Neural cell (in vitro differentiated cells): ENCODE measurements around the gene ACVRL1. TPM values are rescaled to one million over a fixed set of nuclear protein-coding genes. Genes with fewer than 3 reads are reported as not detected.

Source experiments
- H2AFZ ChIP-seq: fragments of 200-600, 300-800 bp; sonication (generic), shearing (Covaris generic); 2 replicates; pipeline ENCODE4 v1.6.0; 2014; ENCODE audit warnings: low read depth, mild to moderate bottlenecking, antibody characterized with exemption, low read length, moderate library complexity
- H3F3A ChIP-seq: fragments of 200-600 bp; shearing (Covaris generic); 2 replicates; pipeline ENCODE4 v1.6.1; 2016; ENCODE audit warnings: mild to moderate bottlenecking, moderate library complexity, mixed read lengths, antibody characterized with exemption, low read length; ENCODE audit not compliant: insufficient read depth, poor library complexity, severe bottlenecking
- H3K27ac ChIP-seq: fragments of 200-600, 300-800 bp; sonication (generic), shearing (Covaris generic); 2 replicates; pipeline ENCODE4 v1.5.1; 2014; ENCODE audit warnings: mild to moderate bottlenecking, low read length, moderate library complexity
- H3K27me3 ChIP-seq: fragments of 300-800, 200-600 bp; sonication (generic), shearing (Covaris generic); 2 replicates; pipeline ENCODE4 v1.6.0; 2014; ENCODE audit warnings: mild to moderate bottlenecking, low read depth, low read length, moderate library complexity; ENCODE audit not compliant: insufficient read depth
- H3K36me3 ChIP-seq: fragments of 300-800, 200-600 bp; sonication (generic), shearing (Covaris generic); 2 replicates; pipeline ENCODE4 v1.5.1; 2014; ENCODE audit warnings: mild to moderate bottlenecking, antibody characterized with exemption, low read length, moderate library complexity; ENCODE audit not compliant: insufficient read depth
- H3K4me2 ChIP-seq: fragments of 300-800, 200-600 bp; sonication (generic), shearing (Covaris generic); 2 replicates; pipeline ENCODE4 v1.6.0; 2014; ENCODE audit warnings: mild to moderate bottlenecking, low read length
- H3K4me3 ChIP-seq: fragments of 300-800, 200-600 bp; sonication (generic), shearing (Covaris generic); 2 replicates; pipeline ENCODE4 v1.5.1; 2014; ENCODE audit warnings: mild to moderate bottlenecking, low read length, moderate library complexity
- H3K79me2 ChIP-seq: fragments of 200-600 bp; shearing (Covaris generic); replicated peaks from 2 replicates; pipeline ENCODE4 v1.6.0; 2014; ENCODE audit warnings: mild to moderate bottlenecking, low read length, moderate library complexity; ENCODE audit not compliant: insufficient read depth
- H3K9ac ChIP-seq: fragments of 300-800, 200-600 bp; sonication (generic), shearing (Covaris generic); 2 replicates; pipeline ENCODE4 v1.6.1; 2016; ENCODE audit warnings: mild to moderate bottlenecking, low read length, mixed read lengths
- H3K9me2 ChIP-seq: fragments of 200-600 bp; shearing (Covaris generic); 2 replicates; pipeline ENCODE4 v1.6.1; 2016; ENCODE audit warnings: mild to moderate bottlenecking, low read length, mixed read lengths; ENCODE audit not compliant: insufficient read depth
- H3K9me3 ChIP-seq: fragments of 200-600, 300-800 bp; sonication (generic), shearing (Covaris generic); 2 replicates; pipeline ENCODE4 v1.6.1; 2016; ENCODE audit warnings: mild to moderate bottlenecking, mixed run types, low read length, moderate library complexity, mixed read lengths
- H4K20me1 ChIP-seq: fragments of 200-600 bp; shearing (Covaris generic); 2 replicates; pipeline ENCODE4 v1.6.1; 2016; ENCODE audit warnings: mild to moderate bottlenecking, mixed run types; ENCODE audit not compliant: insufficient read depth
- EP300 ChIP-seq: fragments of 450-650 bp; conservative IDR thresholded peaks from 2 replicates; pipeline ENCODE4 v1.6.1; 2014; ENCODE audit warnings: antibody characterized with exemption, mild to moderate bottlenecking, moderate library complexity; ENCODE audit not compliant: poor library complexity, severe bottlenecking
- EZH2 ChIP-seq: fragments of 200-600, 300-800 bp; shearing (Covaris generic), sonication (generic); IDR thresholded peaks from 2 replicates; pipeline ENCODE4 v1.6.1; 2014; ENCODE audit warnings: antibody characterized with exemption, low read length, borderline replicate concordance, mild to moderate bottlenecking; ENCODE audit not compliant: insufficient read depth, poor library complexity, severe bottlenecking
- MXI1 ChIP-seq: fragments of 450-650 bp; conservative IDR thresholded peaks from 2 replicates; pipeline ENCODE4 v1.6.1; 2014; ENCODE audit warnings: antibody characterized with exemption, mild to moderate bottlenecking; ENCODE audit not compliant: poor library complexity, severe bottlenecking
- POLR2AphosphoS5 ChIP-seq: IDR thresholded peaks from 2 replicates; pipeline ENCODE4 v1.6.1; 2012
- RAD21 ChIP-seq: fragments of 450-650 bp; conservative IDR thresholded peaks from 2 replicates; pipeline ENCODE4 v1.6.1; 2014; ENCODE audit warnings: antibody characterized with exemption, mild to moderate bottlenecking, moderate library complexity
- SMC3 ChIP-seq: fragments of 450-650 bp; conservative IDR thresholded peaks from 2 replicates; pipeline ENCODE4 v1.6.1; 2014; ENCODE audit warnings: antibody characterized with exemption, mild to moderate bottlenecking, moderate library complexity; ENCODE audit not compliant: poor library complexity
- TAF1 ChIP-seq: IDR thresholded peaks from 2 replicates; pipeline ENCODE4 v1.6.1; 2012; ENCODE audit warnings: low read depth
- polyA plus RNA-seq: library from polyadenylated mRNA; depleted of rRNA; stranded (reverse); fragments of >200 nt; gene quantifications from 2 replicates; pipeline ENCODE4 v1.2.3, GENCODE V29; 2014
- TF ChIP-seq, protein P1 (sequence below): fragments of 450-650 bp; IDR thresholded peaks from 2 replicates; pipeline ENCODE4 v1.5.1; 2014; ENCODE audit warnings: antibody characterized with exemption, mild to moderate bottlenecking, moderate library complexity; ENCODE audit not compliant: poor library complexity, severe bottlenecking
- TF ChIP-seq, protein P2 (sequence below): IDR thresholded peaks from 2 replicates; pipeline ENCODE4 v1.6.1; 2012; ENCODE audit warnings: borderline replicate concordance

The ACVRL1 gene
- polyA plus RNA-seq, 1 donor from 2014 or later, result not detected

DNA sequence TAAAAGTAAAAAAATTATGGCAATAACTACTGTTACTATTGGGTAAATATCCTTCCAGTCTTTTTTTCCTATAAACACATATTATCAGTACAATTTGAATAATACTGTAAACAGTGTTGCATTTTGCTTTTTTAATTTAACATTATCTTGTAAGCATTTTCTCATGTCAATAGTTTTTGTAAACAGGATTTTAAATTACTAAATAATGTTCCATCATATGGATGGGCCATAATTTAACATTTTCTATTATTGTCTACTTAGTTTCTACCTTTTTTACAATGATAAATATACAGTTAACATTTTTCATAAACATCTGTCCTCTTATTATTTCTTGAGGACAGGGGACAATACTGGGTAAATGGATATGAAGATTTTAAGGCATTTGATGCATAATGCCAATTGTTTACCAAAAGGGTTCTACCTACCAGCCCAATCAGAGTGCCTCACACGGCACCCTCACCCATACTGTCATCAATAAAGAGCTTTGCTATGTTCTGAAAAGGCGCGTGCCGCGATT lies 43.4 kb downstream of the ACVRL1 start:
- Histone ChIP-seq H3K79me2 (peaks cover 41% of the 10 kb centered on the region), H4K20me1 (peaks cover 6% of the 10 kb centered on the region), H3K9me3 (no peaks in the 10 kb centered on the region), H3K4me2 (peak overlapping the region; percentile 50), H3K27ac (peak overlapping the region; percentile 88), H3K9ac (peak overlapping the region; percentile 87), H3K4me3 (peak overlapping the region; percentile 88), H2AFZ (peak overlapping the region; percentile 43), H3K36me3 (no peaks in the 10 kb centered on the region), H3K27me3 (no peaks in the 10 kb centered on the region), H3K9me2 (no peaks in the 10 kb centered on the region), H3F3A (no peaks in the 10 kb centered on the region)
- TF ChIP-seq EZH2 (no peak), POLR2AphosphoS5 (no peak), TAF1 (no peak), MXI1 (no peak), SMC3 (no peak), EP300 (no peak), RAD21 (no peak)
- TF ChIP-seq, protein P1, sequence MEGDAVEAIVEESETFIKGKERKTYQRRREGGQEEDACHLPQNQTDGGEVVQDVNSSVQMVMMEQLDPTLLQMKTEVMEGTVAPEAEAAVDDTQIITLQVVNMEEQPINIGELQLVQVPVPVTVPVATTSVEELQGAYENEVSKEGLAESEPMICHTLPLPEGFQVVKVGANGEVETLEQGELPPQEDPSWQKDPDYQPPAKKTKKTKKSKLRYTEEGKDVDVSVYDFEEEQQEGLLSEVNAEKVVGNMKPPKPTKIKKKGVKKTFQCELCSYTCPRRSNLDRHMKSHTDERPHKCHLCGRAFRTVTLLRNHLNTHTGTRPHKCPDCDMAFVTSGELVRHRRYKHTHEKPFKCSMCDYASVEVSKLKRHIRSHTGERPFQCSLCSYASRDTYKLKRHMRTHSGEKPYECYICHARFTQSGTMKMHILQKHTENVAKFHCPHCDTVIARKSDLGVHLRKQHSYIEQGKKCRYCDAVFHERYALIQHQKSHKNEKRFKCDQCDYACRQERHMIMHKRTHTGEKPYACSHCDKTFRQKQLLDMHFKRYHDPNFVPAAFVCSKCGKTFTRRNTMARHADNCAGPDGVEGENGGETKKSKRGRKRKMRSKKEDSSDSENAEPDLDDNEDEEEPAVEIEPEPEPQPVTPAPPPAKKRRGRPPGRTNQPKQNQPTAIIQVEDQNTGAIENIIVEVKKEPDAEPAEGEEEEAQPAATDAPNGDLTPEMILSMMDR, result no peak
- TF ChIP-seq, protein P2, sequence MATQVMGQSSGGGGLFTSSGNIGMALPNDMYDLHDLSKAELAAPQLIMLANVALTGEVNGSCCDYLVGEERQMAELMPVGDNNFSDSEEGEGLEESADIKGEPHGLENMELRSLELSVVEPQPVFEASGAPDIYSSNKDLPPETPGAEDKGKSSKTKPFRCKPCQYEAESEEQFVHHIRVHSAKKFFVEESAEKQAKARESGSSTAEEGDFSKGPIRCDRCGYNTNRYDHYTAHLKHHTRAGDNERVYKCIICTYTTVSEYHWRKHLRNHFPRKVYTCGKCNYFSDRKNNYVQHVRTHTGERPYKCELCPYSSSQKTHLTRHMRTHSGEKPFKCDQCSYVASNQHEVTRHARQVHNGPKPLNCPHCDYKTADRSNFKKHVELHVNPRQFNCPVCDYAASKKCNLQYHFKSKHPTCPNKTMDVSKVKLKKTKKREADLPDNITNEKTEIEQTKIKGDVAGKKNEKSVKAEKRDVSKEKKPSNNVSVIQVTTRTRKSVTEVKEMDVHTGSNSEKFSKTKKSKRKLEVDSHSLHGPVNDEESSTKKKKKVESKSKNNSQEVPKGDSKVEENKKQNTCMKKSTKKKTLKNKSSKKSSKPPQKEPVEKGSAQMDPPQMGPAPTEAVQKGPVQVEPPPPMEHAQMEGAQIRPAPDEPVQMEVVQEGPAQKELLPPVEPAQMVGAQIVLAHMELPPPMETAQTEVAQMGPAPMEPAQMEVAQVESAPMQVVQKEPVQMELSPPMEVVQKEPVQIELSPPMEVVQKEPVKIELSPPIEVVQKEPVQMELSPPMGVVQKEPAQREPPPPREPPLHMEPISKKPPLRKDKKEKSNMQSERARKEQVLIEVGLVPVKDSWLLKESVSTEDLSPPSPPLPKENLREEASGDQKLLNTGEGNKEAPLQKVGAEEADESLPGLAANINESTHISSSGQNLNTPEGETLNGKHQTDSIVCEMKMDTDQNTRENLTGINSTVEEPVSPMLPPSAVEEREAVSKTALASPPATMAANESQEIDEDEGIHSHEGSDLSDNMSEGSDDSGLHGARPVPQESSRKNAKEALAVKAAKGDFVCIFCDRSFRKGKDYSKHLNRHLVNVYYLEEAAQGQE, result no peak

DNA sequence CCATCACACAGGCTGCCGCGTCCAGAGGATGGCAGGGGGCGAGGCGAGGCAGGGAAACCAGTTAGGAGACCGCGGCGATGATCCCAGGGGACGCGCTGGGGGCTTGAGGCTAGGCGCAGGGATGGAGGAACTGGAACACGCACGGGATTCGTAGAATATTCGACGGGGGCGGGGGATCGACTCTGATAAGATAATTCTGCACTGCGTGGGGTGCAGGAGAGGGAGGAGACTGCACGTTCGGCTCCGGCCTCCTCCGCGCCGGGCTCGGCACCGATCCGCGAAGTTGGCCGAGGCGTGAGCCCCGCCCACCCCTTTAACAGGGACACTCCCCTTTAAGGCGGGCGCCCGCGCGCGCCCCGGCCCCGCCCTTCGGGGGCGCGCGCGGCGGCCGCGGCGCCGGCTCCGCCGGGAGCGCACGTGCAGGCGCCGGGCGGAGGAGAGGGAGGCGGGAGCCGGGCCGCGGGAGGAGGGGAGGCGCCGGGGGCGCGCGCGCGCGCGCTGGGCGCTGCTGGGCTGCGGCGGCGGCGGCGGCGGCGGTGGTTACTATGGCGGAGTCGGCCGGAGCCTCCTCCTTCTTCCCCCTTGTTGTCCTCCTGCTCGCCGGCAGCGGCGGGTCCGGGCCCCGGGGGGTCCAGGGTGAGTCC lies 44.0 kb downstream of the ACVRL1 start, which contains the start of gene ACVR1B:
ACVR1B (plus strand) TSS at position 501 of the 644 bp plus-strand sequence; CDS start at position 546, 45 bp downstream.
- Histone ChIP-seq H3K9me2 (no peaks in the 10 kb centered on the region), H3K36me3 (no peaks in the 10 kb centered on the region), H3K9me3 (no peaks in the 10 kb centered on the region), H3F3A (no peaks in the 10 kb centered on the region), H3K4me2 (peak within 1 kb of the TSS; percentile 82), H3K4me3 (peak within 1 kb of the TSS; percentile 88), H2AFZ (peak within 1 kb of the TSS; percentile 43), H3K27me3 (no peaks in the 10 kb centered on the region), H3K9ac (peak within 1 kb of the TSS; percentile 97), H4K20me1 (peaks cover 10% of the 10 kb centered on the region), H3K27ac (peak within 1 kb of the TSS; percentile 89), H3K79me2 (peaks cover 46% of the 10 kb centered on the region)
- peak; percentile 70 for TF ChIP-seq TAF1
- peak; percentile 43 for TF ChIP-seq RAD21
- TF ChIP-seq EZH2, result no peak
- TF ChIP-seq, protein P2, result no peak
- peak; percentile 74 for TF ChIP-seq EP300
- TF ChIP-seq, protein P1, result peak; percentile 17
- TF ChIP-seq SMC3, result peak; percentile 51
- peak; percentile 84 for TF ChIP-seq MXI1
- peak; percentile 82 for TF ChIP-seq POLR2AphosphoS5
